ENCODE measurements around the gene GPX7.

GPX7 gene

DNA sequence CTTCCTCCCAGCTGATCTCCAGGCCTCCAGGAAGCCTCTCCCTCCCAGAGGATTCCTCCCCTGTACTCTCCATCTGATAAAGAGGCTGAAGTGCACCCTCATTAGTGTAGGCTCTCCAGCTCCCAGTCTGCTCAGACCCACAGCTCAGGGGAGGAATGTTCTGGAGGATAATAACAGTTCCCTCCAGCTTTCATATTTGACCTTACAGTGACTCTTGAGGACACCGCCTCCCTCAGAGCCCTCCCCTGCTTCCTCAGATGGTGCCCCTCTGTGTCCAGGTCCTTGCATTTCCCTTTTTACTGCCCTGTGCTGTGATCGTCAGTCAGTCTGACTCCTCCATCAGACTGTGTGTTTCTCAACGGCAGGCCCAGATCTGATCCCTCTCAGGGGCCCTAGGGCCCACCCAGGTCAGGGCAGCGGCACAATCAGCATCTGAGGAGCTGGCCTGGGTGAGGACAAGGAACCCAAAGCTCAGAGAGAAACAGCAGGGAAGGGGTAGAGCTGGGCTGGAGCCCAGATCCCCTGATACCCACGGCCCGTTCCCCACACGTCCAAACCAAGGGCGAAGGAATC is 29.7 kb downstream of the GPX7 start:
- DNase-seq, result no peak

DNA sequence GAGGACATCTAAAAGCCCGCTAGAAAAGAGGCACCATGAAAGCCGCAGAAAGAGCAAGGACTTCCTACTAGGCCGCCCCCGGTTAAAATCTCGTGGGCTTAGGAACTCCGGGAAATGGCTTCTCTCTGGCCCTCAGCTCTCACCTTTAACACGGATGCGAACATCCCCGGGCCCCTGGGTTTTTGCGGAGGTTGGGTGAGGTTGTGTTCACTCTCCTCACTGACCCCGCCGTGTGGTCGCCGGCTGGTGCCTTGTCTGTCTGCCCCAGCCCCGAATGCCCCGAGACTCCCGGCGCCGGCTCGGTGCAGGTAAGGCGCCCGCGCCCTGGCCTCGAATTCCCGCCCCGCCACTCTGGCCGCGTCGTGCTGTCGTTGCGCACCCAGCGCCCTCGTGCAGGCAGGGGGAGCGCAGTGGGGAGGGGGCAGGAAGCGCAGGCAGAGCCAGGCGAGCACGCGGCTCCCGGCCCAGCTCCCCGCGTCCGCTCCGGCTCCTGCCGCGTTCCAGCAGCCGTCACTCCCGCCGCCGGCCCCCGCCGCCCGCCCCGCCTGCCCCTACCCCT is 30.6 kb downstream of the GPX7 start, which contains the start of gene SHISAL2A:
Gene SHISAL2A (plus strand): TSS at position 437 of the 559 bp plus-strand sequence. CDS start 326 bp downstream, outside the sequence.
- DNase-seq, result peak; percentile 40

- peak; percentile 3 for DNase-seq
These were observed 31.2 kb downstream of the GPX7 start for GRCh38 chr1:52633291-52633754.

DNA sequence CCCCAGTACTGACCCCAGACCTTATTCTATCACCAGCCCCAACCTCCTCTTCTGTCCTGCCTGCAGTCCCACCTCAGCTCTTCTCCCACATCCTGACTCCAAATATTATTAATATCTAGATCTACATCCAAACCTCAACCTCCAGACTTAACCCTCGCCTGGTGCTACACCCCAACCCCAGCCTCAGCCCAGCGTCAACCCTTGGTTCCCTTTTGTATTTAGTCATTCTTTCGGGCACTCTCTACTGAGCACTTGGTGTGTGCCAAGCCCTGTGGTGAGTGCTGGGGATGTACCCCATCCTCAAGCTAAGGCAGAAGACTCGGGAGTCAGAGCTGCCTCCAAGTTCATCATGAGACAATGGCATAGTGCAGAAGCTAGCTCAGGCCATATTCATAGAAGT is 31.9 kb downstream of the GPX7 start:
- peak; percentile 16 for DNase-seq

DNA sequence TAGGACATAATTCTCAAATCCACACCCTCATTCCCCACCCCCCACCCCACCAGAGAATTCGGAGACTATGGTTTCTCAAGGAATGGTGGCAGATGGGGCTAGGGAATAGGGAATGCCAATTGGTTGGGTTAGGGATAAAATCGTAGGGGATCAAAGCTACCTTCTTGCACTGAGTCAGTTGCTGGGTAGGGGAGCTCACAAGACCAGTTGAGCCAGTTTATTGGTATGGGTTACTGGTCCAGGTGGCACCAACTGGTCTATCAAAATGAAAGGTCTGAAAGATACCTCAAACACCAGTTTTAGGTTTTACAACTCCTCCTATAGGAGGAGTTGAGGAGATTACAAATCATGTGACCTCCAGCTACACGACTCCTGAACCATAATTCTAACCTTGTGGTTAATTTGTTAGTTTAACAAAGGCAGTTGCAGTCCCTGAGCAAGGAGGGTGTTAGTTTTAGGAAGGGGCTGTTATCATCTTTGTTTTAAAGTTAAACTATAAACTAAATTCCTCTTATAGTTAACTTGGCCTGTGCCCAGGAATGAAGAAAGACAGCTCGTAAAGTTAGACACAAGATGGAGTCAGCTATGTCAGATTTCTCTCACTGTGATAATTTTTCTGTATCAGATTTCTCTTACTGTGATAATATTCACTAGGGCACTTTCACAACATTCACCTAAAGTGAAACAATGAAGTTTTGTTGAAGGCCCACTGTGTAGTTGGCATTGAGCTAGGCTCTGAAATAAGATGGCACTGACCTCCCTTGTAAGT is 33.3 kb downstream of the GPX7 start:
- peak; percentile 20 for DNase-seq

DNA sequence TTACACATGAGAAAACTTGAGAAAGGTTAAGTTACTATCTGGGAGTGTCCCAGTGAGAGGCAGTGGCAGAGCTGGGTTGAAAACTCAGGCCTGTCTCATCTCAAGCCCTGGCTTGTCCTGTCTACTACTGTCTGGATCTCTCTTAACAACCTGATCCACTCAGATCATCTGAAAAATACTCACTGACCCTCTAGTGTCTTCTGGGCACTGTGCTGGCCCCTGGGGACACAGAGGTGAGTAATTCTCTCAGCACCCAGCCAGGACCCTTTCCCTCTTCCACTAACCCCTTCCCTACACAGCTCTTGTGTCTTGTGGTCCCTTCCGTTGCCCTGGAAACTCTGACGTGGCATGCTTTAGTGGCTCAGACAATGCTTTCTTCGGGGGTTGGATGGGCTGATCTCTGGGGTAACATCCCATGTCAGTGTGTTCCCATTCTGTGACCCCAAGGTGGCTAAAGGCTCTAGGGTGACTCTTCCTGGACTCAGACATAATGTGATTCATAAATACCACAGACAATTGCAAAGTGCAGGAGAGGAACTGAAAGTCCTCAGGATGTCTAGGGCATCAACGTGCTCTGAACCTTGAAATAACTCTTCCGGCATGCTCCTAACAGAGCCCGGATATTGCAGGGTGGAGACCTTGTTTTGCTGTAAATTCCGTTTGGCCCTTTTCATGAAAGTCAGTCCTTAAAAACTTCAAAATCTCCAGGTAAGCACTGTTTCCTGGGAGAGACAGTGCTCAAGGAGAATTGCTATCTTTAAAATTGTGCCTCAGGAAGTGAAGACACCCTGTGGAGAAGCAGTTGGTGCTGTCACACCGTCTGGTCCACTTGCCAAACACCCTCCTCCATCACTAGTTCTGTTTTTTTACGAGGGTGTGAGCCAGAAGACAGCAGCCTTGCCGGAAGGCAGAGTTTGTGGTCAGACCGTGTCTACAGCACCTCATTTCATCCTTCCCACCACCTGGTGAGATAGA is 34.8 kb downstream of the GPX7 start:
- peak; percentile 70 for DNase-seq

GRCh38 chr1:52637946-52638345 is 35.8 kb downstream of the GPX7 start:
- no peak for DNase-seq

DNA sequence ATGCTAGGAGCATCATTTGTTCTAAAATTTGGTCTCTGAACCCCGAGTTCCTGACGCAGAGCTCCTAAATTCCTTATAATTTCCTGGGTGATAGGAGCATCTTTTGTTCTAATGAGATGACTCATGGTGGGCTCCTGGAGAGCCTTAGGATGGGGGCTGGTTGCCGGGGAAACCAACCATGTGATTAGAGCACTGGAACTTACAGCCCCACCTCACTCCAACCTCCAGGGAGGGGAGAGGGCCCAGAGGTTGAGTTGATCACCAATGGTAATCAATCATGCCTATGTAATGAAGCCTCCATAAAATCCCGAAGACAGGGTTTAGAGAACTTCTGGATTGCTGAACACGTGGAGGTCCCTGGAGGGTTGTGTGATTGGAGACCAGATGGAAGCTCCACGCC is 38.5 kb downstream of the GPX7 start:
- DNase-seq, result no peak

GRCh38 chr1:52641307-52641706 is 39.1 kb downstream of the GPX7 start:
- DNase-seq, result no peak

DNA sequence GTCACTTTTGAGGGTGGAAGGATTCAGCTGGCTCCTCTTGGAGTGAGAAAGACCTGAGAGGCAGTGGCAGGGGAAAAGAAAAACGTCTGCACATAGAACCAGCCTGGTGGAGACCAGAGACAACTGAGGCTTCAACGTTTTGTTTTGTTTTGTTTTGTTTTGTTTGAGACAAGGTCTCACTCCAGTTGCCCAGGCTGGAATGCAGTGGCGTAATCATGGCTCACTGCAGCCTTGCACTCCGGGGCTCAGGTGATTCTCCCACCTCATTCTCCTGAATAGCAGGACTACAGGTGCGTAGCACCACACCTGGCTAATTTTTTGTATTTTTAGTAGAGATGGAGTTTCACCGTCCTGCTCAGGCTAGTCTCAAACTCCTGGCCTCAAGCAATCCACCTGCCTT is 43.1 kb downstream of the GPX7 start:
- DNase-seq, result no peak

- DNase-seq, result no peak
These were observed 49.7 kb downstream of the GPX7 start for GRCh38 chr1:52651904-52652303.

DNA sequence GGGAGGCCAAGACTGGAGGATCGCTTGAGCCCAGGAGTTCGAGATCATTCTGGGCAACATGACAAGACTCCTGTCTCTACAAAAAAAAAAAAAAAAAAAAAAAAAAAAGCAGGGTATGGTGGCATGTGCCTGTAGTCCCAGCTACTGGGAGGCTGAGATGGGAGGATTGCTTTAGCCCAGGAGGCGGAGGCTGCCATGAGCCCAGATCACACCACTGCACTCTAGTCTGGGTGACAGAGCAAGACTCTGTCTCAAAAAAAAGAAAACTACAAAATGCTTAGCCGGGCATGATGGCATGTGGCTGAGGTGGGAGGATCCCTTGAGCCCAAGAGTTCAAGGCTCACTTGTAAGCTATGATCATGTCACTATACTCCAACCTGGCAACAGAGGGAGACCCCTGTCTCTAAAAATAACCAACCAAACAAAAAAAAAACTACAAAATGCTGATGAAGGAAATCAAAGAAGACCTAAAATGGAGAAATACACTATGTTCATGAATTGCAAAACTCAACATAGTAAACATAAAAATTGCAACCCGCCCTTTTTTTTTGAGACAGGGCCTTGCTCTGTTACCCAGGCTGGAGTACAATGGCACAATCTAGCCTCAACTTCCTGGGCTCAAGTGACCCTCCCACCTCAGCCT is 51.2 kb downstream of the GPX7 start:
- DNase-seq, result no peak

DNA sequence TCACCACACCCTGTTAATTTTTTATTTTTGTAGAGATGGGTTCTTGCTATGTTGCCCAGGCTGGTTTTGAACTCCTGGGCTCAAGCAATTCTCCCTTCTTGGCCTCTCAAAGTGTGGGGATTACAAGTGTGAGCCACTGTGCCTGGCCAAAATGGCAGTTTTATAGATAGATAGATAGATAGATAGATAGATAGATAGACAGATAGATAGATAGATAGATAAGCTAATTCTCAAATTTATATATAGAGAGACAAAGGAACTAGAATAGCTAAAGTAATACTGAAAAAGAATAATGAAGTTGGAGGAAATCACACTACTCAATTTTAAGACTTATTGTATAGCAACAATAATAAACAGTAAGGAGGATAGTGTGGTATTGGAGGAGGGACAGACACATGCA is 51.9 kb downstream of the GPX7 start:
- DNase-seq, result no peak

DNA sequence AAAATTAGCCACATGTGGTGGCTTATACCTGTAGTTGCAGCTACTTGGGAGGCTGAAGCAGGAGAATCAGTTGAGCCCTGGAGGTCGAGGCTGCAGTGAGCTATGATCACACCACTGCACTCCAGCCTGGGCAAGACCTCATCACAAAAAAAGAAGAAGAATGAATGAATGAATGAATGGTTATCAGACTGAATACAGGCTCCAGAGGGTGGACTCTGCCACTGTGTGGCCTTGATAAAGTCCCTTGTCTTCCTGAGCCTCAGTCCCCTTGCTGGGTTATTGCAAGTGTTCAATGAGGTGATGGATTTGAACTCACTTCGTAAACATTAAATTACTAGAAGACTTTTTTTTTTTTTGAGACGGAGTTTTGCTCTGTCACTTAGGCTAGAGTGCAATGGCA is 55.5 kb downstream of the GPX7 start:
- DNase-seq, result no peak
